GF-D8 (cell line): ENCODE results near the gene DGKQ.

Experiments
- DNase-seq: peaks from one replicate; lab custom pipeline; 2025; lab: John Stamatoyannopoulos, UW

DGKQ gene

DNA sequence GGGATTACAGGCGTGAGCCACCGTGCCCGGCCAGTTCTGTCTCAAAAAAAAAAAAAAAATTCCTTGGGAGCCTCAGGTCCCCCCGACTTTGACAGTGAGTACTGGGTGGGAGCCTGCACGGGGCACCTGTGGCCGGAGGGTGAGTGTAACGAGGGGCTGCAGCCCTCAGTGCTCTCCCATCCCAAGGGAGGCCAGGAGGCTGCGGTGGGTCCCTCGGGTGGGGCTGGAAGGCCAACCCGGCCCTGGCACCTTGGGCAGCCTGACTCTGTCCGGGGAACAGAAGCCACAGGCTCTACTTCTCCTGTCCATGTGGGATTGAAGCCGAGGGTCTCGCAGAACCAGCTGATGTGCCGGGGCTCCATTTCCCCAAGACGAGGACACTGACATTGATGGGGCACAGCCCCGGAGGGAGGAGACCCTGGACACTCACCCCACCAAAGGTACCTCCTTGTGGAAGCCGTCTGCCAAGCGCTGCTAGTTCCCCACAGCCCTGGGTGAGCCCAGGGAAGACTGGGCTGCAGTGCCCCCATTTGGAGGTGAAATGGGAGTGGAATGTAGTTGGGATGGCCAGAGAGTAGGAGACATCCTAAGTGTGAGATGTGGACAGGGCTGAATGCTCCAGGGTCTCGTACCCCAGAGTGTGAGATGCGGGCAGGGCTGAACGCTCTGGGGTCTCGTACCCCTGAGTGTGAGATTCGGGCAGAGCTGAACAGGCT, 22.1 kb upstream of the DGKQ start:
- DNase-seq, result no peak

DNA sequence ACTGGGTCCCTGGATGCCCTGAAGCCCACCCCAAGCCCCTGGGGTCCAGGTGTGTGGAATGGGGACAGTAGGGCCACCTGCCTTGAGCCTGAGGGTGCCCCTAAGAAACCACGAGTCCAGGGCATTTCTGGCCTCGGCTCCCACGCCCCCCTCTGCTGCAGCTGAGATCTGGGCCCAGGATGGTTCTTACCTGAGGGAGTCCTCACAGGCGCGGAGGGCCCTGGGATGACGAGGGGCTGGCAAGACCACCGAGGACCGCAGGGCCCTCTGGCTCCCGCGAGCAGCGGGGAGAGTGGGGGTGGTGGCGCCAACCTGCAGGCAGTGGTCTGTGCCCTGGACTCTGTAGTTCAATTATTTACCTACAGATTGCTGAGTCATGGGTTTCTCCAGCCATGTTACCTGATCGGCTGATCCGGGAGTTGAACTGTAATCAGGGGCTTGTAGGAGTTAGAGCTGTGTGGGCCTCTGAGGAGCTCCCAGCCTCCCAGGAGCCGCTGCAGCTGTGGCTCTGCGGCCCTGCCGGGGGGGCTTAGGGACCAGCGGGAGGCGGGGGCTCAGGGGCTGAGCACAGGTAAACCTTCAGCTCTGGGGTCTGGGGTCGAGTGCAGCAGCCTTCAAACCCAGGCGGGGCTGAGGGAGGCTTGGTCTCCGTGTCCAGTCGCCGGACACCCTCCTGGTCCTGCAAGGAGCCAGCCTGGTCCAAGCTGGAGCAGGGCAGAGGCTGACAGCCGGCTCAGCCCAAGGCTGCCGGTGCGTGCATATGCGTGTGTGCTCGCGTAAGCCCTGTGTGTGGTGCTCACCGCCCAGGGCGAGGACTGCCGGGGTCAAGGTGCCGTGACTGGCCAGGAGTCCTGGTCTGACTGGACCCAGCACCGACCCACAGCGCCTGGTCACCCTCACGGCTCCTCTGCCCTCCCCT, 20.0 kb upstream of the DGKQ start, which contains the start of gene SLC26A1:
SLC26A1 (minus strand) TSS at position 294 of the 919 bp plus-strand sequence. CDS start 1,701 bp downstream, outside the sequence.
- DNase-seq, result no peak

DNA sequence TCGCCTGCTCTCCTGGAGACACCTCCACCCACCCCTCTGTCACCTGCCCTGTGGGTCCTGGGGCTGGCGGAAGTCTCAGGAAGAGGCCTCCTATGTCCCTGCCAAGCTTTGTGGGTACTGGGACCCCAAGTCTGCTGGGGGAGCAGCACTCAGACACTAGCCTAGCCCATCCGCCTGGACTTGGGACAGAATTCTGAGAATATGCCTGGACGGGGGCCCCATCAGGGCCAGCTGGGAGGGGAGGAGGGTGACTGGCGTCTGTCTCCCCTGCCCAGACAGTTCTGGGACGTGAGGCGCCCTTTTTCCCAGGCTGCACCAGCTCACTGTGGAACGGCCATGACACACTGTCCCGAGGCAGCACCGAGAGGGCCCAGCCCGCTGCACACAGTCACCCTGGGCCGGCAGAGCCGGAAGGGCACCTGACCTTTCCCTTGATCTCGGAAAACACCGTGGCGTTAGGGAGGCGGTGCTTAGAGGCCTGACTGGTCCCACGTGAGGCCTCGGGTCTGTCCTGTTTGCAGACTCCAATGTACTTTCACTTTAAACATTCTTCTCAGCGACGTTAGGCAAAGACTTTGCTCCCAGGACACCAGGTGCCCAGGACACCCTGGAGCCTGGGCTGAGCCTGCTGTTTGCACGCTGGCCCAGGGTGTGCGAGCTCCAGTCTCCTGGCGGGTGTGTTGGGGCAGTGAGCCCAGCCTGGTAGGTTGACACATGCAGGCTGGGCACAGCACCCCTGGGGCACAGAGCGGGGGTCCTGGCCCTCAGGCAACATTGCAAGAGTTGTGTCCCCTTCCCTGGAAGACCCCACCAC, 19.1 kb upstream of the DGKQ start:
- DNase-seq, result no peak

DNA sequence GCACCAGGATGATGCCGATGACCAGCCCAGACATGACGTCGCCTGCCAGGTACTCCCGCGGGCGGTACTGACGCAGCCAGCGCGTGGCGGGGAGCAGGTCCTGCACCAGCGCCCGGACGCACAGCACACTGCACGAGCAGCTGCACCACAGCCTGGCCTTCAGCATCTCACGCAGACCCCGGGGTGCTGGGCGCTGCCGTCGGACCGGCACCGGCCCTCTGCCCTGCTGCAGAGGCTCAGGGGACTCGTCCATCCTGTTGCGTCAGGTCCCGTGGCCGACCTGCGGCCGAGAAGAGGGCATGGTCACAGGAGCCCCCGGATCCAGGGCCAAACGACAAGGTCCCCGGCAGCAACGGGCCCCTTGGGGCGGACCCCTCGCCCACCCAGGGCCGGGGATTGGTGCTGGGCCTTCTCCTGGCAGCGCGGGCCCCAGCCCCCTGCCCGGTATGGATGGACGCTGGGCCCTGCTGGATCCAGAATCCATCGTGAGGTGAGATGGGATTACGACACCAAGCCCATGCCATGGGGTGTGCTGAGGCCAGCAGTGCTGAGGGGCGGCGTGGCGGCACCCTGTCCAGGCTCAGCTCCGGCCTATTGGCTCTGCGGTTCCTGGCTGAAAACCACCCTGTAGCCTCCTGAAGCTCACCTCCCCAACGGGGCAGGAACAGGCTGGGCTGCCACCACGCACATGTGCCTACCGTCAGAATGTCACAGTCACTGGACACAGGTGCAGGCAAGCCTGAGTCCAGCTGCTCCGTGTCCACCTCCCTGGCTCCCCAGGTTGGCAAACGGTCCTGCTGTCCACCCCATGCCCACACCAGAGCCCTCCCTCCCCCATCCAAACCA, 18.3 kb upstream of the DGKQ start:
- no peak for DNase-seq

DNA sequence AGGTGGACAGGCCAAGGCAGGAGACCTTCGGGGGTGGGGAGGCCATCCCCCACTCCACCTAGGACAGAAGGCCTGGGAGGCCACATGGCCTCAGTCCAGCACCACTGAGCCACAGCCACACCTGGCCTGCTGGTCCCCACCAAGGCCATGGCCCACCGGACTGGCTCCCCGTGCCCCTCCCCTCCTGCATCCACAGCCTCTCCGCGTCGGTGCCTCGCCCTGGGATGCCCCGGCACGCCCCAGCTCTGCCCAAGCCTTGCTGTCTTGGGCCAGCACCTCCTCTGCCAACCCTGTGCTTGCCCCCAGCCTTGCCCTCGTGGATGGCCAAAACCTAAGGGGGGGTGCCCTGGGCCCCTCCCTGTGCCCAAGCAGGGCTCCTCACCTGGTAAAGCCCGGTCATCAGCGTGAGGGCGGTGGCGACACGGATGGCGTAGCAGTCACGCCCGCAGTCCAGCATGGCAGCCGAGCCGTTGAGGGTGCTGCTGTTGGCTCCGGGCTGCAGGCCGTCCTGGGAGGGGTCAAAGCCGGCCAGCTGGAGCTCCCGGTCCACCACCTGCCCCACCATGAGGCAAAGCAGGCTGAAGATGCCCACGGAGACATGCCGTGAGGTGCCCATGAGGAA, 17.5 kb upstream of the DGKQ start:
- no peak for DNase-seq

DNA sequence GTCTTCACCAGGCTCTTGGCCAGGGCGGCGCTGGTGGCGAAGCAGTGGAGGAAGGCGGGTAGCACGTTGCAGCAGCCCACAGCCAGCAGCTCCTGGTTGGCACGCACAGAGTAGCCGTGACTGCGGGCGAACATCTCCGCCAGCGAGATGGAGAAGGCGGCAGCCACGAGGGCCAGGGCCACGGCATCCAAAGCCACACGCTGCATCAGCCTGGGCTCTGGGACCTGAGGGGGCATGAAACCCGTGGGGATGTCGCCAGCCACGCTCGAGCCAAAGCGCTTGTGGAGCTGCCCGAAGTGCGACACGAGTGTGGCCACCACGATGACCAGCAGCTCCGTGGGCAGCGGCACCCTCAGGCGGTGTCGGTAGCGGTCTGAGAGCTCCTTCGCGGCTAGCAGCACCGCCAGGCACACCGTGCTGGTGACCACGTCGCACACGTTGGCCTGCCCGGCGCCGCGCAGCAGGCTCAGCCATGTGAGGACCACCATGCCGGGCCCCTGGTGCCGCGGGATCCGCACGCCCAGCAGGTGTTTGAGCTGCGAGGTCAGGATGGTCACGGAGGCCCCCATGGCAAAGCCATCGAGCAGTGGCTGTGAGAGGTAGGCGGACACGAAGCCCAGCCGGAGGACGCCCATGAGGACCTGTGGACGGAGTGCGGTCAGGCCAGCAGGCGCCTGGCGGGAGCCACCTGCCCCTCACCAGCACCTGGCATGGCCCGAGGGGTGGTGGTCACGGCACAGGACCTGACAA, 16.5 kb upstream of the DGKQ start:
- DNase-seq, result no peak

DNA sequence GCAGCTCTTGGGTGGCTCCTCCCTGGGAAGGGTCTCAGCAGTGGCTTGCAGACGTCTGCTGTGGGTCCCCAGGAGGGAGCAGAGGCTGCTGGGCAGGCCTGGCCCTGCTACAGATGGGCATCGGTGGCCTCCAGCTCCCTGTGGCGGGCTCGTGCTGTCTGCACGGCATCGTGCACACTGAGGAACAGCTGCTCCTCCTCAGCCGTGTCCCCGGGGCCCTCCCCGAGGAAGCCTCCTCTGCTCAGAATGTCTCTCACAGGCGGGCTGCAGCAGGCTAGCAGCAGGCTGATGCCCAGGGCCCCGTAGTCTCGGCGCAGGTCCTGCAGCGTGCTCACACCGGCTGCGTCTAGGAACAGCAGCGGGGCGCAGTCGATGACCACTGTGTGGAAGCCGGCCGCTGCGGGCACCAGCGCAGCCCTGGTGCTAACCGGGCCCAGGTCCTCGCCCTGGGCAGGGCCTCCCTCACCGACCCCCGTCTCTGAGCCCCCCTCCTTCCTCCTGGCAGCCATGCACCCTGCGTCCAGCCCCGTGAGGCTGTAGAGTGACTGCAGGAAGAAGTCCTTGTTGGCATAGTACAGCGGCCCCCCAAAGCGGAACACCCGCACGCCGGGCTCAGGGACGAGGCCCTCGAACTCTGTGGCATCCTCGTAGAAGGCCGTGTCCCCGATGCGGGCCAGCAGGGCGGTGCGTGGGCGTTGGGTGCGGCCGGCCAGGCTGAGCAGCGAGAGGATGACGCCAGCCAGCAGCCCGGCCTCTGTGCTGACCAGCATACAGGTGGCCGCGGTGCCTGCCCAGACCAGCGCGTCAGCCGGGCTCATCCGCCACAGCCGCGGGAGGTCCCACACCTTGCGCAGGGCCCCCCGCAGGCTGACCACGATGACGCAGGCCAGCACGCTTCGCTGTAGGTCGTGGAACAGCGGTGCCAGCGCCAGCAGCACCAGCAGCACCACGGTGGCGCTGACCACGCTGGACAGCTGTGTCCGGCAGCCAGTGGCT, 15.7 kb upstream of the DGKQ start:
- DNase-seq, result no peak

DNA sequence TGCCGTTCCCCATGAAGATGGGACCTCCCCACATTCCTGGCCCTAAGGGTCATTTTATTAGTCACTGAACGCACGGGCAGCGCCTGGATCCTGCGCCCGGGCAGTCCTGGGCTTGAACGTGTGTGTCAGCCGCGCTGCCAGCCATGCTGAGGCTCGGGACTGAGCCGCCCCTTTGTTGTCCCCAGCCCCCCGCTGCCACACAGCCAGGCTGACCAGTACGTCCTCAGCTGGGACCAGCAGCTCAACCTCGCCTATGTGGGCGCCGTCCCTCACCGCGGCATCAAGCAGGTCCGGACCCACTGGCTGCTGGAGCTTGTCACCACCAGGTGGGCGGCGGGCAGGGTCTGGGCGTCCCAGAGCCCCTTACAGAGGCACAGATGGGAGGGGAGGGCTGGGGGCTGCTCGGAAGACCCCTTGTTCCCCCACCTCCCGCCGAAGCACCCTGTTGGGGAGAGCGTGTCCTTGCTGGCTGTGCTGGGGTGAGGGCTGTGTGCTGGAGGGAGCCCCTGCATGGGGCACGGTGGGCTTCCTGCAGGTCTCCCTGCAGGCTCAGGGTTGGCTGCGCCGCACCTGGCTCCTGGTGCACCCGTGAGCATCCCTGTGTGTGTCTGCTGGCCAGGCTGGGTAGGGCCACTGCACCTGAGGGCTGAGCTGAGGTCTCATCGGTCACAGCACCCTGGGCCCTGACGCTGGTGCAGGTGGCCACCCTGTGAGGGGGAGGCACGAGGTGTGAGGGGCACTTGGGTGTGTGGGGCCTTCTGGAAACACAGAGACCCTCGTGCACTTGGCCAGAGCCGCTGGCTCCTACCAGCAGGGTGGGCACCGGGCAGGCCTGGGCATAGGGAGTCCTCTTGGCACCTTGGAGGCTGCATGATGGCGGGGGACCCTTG, 14.5 kb upstream of the DGKQ start:
- DNase-seq, result no peak

DNA sequence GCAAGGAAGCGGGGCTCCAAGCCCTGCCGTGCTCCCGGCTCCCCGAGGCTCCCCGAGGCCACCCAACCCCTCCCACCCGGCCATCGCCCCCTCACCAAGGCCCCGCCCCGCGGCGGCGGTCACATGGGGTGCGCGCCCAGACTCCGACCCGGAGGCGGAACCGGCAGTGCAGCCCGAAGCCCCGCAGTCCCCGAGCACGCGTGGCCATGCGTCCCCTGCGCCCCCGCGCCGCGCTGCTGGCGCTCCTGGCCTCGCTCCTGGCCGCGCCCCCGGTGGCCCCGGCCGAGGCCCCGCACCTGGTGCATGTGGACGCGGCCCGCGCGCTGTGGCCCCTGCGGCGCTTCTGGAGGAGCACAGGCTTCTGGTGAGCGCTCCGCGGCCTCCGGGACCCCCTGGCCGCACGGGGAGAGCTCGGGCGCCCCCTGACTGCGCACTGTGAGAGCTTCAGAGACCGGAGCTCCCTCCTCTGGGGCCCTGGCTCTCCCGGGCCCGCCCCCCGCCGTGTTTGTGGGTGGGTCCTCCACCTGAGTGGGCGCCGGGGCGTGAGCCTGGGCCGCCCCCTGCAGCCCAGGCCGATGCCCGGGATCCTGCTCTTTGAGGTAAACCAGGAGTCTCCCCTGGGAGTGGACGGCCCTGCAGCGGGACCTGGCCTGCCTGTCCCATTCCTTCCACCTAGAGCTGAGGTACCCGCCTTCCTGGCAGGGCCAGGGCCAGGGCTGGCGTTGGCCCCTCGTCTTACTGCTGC, 13.7 kb upstream of the DGKQ start, which contains the start of gene IDUA:
IDUA (plus strand) TSS at position 166 of the 745 bp plus-strand sequence; CDS start at position 207, 41 bp downstream.
- peak; percentile 41 for DNase-seq

DNA sequence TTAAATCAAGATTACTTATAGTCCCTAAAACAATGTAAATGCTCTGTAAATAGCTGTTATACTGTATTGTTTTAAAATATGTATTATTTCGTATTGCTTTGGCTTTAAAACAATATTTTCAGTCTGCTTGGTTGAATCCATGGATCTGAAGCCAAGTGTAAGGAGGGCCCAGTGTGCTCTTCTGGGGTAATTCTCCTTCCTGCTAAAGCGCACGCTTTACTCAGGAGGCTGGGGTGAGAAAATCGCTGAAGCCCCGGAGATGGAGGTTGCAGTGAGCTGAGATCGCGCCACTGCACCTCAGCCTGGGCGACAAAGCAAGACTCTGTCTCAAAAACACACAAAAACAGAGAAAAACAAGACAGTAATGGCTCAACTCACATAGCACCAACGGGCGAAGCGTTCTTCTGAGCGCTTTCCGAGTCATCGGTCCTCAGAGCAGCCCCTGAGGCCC, 13.1 kb upstream of the DGKQ start:
- peak; percentile 32 for DNase-seq

DNA sequence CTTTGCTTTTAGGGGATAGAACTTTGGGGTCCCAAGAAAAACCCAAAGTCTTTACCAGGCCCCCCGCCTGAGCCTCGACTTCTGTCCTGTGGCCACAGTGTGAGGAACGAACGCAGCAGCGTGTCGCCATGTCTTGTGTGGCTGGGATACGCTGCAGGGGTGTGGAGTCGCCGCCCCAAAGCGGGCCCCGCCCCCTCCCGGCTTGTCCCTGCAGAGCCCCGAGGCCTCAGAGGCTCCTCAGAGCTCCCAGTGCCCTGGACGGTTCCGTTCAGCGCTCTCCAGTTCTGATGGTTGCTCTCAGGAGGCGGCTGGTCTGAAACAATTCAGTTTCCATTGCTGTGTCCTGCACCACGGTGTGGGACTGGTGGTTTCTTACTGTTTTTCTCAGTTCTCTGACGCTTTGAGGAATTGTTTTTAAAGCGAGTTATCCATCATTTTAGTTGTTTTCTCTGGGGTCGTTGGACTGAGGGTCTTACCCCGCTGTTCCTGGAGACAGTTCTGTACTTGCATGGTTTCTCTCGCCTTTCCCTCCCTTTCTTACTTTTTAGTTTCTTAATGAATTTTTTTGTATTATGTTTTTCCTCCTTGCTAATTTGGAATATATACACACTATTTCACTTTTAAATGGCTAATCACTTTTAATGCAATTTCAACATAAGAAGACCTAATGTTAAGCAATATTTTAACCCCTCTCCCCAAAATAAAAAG, 11.9 kb upstream of the DGKQ start:
- DNase-seq, result no peak

DNA sequence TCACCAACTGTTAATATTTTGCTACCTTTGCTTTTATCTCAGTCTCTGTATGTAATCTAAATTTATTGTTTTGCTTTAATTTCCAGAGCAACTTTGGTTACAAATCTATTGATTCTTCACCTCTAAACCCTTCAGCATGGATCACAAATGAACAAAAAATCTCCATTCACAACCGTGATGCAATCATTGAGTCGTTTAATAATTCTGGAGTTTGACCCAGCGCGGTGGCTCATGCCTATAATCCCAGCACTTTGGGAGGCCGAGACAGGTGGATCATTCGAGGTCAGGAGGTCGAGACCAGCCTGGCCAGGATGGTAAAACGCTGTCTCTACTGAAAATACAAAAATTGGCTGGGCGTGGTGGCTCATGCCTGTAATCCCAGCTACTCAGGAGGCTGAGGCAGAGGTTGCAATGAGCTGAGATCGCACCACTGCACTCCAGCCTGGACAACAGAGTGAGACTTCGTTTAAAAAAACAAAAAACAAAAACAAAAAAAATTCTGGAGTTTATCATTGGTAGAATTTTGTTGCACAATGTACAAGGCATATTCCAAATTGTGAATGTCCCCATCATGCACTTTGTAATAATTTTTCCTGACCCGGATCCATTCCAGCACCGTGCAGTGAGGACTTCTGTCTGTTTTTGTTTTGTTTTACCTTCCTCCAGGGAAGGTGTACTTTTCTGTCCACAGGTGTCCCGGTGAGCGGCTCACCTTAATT, 11.1 kb upstream of the DGKQ start:
- DNase-seq, result no peak

DNA sequence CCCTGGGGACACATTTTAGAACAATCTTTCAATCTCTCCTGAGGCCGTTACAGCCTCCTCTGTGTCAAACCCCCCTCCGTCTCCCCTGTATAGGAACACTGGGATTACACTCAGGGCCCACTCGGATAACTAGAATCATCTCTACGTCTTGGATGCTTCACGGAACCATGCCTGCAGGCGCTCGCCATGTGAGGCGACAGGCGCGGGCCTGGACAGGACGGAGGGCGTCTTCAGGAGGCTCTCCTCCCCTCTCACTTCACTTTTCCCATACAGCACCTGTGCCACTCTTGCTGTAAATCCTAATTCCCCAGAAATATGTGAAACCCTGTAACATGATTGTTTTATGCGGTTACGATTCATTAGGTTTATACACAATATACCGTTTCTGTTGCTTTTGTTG, 9.4 kb upstream of the DGKQ start:
- no peak for DNase-seq

DNA sequence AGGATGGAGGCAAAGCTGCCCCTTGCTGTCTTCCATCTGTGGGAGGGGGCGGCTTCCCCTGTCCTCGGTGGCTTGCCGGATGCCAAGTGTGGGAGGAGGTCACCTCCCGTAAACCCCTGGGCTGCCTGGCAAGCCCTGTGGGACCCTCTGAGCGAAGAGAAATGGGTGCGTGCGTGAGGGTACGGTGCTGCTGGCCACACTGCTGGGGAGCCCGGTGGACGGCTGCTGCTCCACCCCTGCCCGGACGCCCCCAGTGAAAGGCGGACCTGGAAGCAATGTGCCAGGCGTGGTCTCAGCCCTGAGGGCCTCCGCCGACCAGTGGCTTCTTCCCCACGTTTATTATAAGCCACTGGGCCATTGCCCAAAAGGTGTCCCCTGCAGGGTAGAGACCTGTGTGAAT, 8.9 kb upstream of the DGKQ start:
- no peak for DNase-seq

DNA sequence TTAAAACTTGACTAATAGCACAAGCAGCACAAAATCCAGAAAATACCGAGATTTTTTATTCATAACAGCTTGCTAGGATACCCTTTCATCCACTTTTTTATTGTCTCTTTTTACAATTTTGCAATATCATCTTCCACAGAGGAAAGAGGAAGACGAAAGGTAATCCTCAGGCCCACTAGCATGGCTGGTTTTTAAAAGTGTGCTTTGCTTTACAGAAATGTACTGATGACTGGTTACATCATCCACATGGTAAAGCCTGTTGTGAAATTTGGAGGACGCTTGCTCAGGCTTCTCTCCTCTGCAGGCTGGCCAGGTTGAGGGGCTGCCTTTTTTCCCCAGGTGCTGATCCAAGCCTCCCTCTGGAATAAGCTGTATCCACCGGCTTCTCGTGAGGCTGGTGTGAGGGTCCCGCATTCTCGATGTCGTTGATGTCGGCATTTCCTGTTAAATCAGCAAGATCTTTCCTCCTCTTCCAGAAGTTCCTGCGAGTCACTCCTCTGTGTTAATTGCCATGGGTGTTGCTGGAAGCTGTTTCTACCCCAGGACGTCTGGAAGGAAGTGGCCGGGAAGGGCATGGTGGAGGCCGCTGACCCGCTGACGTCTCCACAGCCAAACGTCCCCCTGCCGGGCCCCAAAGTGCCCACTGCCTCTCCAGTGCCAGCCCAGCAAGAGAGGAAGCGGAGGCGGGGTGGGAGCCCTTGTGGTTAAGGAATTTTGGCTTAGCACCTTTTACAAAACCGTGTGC, 5.8 kb upstream of the DGKQ start:
- peak; percentile 87 for DNase-seq
